ENCODE data around the gene GATB. TPM values are rescaled to one million over a fixed set of nuclear protein-coding genes. Genes with fewer than 3 reads are reported as not detected.

GATB gene
- total RNA-seq, 1 experiment from 2014 or later, result 21.2 TPM

- Mint-ChIP-seq H3K36me3 (ENCODE audit: insufficient read depth in 1 of 3, low read depth in 3 of 3) (no peaks in the 10 kb centered on the region; a peak in 3 of 7 replicates), H3K27me3 (ENCODE audit: low read depth) (no peaks in the 10 kb centered on the region), H3K9me3 (no peaks in the 10 kb centered on the region), H3K27ac (peak overlapping the region in 1 of 3 experiments; percentile 75; a peak in 1 of 7 replicates), H3K4me1 (peaks cover 28 to 32% of the 10 kb centered on the region in 2 experiments), H3K4me3 (no peak overlapping the region)
- no peak overlapping the region for H2BK120ac ChIP-seq (ENCODE audit: low read depth, low read length, poor library complexity, severe bottlenecking)
- H3K79me2 ChIP-seq (ENCODE audit: insufficient read depth, low read length), result no peaks in the 10 kb centered on the region
- no peak overlapping the region for H4K91ac ChIP-seq (ENCODE audit: insufficient read length, low read depth, low read length)
- no peak overlapping the region for H3K27ac ChIP-seq (ENCODE audit: insufficient read length, low read depth, low read length)
- H2AFZ ChIP-seq (ENCODE audit: low read length), result no peak overlapping the region
- no peak overlapping the region for H3K23ac ChIP-seq (ENCODE audit: insufficient read length, low read depth, low read length)
- H2BK12ac ChIP-seq (ENCODE audit: insufficient read length, low read depth, low read length), result no peak overlapping the region
- H3K79me1 ChIP-seq (ENCODE audit: insufficient read depth, low read depth, low read length, poor library complexity, severe bottlenecking), result no peaks in the 10 kb centered on the region
- no peak for DNase-seq
- TF ChIP-seq CTCF (conservative IDR thresholded peaks at IDR 0.05), result no peak
- no peak overlapping the region for H4K5ac ChIP-seq (ENCODE audit: insufficient read length, low read depth, low read length)
- H3T11ph ChIP-seq (ENCODE audit: low read length), result no peak overlapping the region
- no peaks in the 10 kb centered on the region for H4K20me1 ChIP-seq (ENCODE audit: control insufficient read depth, insufficient read depth, insufficient read length)
- no peak overlapping the region for H3K56ac ChIP-seq (ENCODE audit: insufficient read length, low read depth, low read length)
- no peak overlapping the region for H3K9ac ChIP-seq (ENCODE audit: extremely low read depth, insufficient read length, low read length)
- no peaks in the 10 kb centered on the region for H3K4me1 ChIP-seq (ENCODE audit: insufficient read depth, low read length)
- H3K18ac ChIP-seq (ENCODE audit: insufficient read length, low read depth, low read length), result no peak overlapping the region
- no peaks in the 10 kb centered on the region for H3K27me3 ChIP-seq (ENCODE audit: insufficient read depth, low read length)
- no peak overlapping the region for H2BK20ac ChIP-seq (ENCODE audit: low read depth, low read length, poor library complexity, severe bottlenecking)
- H3K4me2 ChIP-seq (ENCODE audit: insufficient read depth, insufficient read length, low read length), result no peak overlapping the region
- no peak overlapping the region for H2BK15ac ChIP-seq (ENCODE audit: low read depth, low read length)
- no peaks in the 10 kb centered on the region for H3K9me3 ChIP-seq (ENCODE audit: control insufficient read depth, low read depth, low read length)
- H3K14ac ChIP-seq (ENCODE audit: insufficient read depth, low read length), result no peak overlapping the region
- H3K23me2 ChIP-seq (ENCODE audit: insufficient read length, low read depth, low read length, poor library complexity, severe bottlenecking), result no peaks in the 10 kb centered on the region
- H2AK5ac ChIP-seq (ENCODE audit: insufficient read length, low read length), result no peak overlapping the region
- H2BK5ac ChIP-seq (ENCODE audit: insufficient read length, low read length), result no peak overlapping the region
- WGBS (ENCODE audit: extremely low coverage, insufficient read length, low lambda C conversion rate), result no CpG with 5 or more reads among the region's 9 CpGs
- H4K8ac ChIP-seq (replicated peaks; ENCODE audit: insufficient read length, low read depth, low read length), result no peak overlapping the region
- no peak overlapping the region for H3K4ac ChIP-seq (ENCODE audit: low read depth, low read length)
Observed at GRCh38 chr4:151675411-151675971, 85.3 kb downstream of the GATB start.

Data from H9 (cell line).